Keratinocyte (primary cell): Measurements from ENCODE around the gene NAA11. TPM values are rescaled to one million over a fixed set of nuclear protein-coding genes. Genes with fewer than 3 reads are reported as not detected.

Experiments used
- DNase-seq: peaks from one replicate; pipeline ENCODE4 v3.0.0-alpha.2; 2011; ENCODE audit warnings: low read depth, missing footprints, low spot score
- FAIRE-seq: peaks from 2 replicates; lab custom pipeline; 2011; peaks lifted over from hg19 to GRCh38; lab: Jason Lieb, UNC
- H2AFZ ChIP-seq: 2 replicates; pipeline ENCODE4 v1.6.0; 2012; ENCODE audit warnings: low read length, control low read depth, inconsistent platforms; ENCODE audit not compliant: control insufficient read depth
- H3K27ac ChIP-seq: 2 replicates; pipeline ENCODE4 v1.5.1; 2011; ENCODE audit warnings: low read length; ENCODE audit not compliant: control insufficient read depth, insufficient read depth
- H3K27me3 ChIP-seq: 3 replicates; pipeline ENCODE4 v1.6.0; 2011; ENCODE audit warnings: low read length; ENCODE audit not compliant: control insufficient read depth, insufficient read depth; ENCODE audit errors: extremely low read depth
- H3K36me3 ChIP-seq, 2 experiments: 2 replicates in 1 of 2; 3 replicates in 1 of 2; pipeline ENCODE4 v1.5.1; 2011; ENCODE audit warnings: low read length in 2 of 2, mild to moderate bottlenecking in 1 of 2; ENCODE audit not compliant: control insufficient read depth in 2 of 2, insufficient read depth in 2 of 2; ENCODE audit errors: extremely low read depth in 1 of 2
- H3K4me1 ChIP-seq: 3 replicates; pipeline ENCODE4 v1.5.1; 2011; ENCODE audit warnings: low read length; ENCODE audit not compliant: control insufficient read depth, insufficient read depth; ENCODE audit errors: extremely low read depth
- H3K4me2 ChIP-seq: 3 replicates; pipeline ENCODE4 v1.6.0; 2011; ENCODE audit warnings: low read depth, low read length; ENCODE audit not compliant: control insufficient read depth, insufficient read depth; ENCODE audit errors: extremely low read depth
- H3K4me3 ChIP-seq, 3 experiments: fragments of 200-600 bp in 1 of 3; sonication (generic) in 1 of 3; 2 replicates in 2 of 3; 3 replicates in 1 of 3; pipeline ENCODE4 v1.5.1; 2011 to 2016; ENCODE audit warnings: low read length in 3 of 3, mild to moderate bottlenecking in 3 of 3, control low read depth in 2 of 3, inconsistent platforms in 1 of 3, low read depth in 1 of 3, mixed read lengths in 1 of 3, mixed run types in 1 of 3, moderate library complexity in 1 of 3; ENCODE audit not compliant: control insufficient read depth in 2 of 3, insufficient read depth in 2 of 3; ENCODE audit errors: extremely low read depth in 1 of 3
- H3K79me2 ChIP-seq: 2 replicates; pipeline ENCODE4 v1.6.0; 2012; ENCODE audit warnings: low read length; ENCODE audit not compliant: control insufficient read depth, insufficient read depth
- H3K9ac ChIP-seq: 3 replicates; pipeline ENCODE4 v1.6.0; 2011; ENCODE audit warnings: low read length; ENCODE audit not compliant: control insufficient read depth, insufficient read depth; ENCODE audit errors: extremely low read depth
- H3K9me1 ChIP-seq: 3 replicates; pipeline ENCODE4 v1.6.0; 2011; ENCODE audit warnings: low read length; ENCODE audit not compliant: control insufficient read depth, insufficient read depth; ENCODE audit errors: extremely low read depth
- H3K9me3 ChIP-seq: 2 replicates; pipeline ENCODE4 v1.5.1; 2012; ENCODE audit warnings: low read depth, low read length; ENCODE audit not compliant: control insufficient read depth
- H4K20me1 ChIP-seq: 3 replicates; pipeline ENCODE4 v1.6.0; 2011; ENCODE audit warnings: low read length; ENCODE audit not compliant: control insufficient read depth, insufficient read depth; ENCODE audit errors: extremely low read depth
- EZH2 ChIP-seq: IDR thresholded peaks from one replicate; pipeline ENCODE4 v1.6.1; 2012; ENCODE audit warnings: inconsistent platforms, mild to moderate bottlenecking, low read length, moderate library complexity
- dilution Hi-C: fragments of 300-500 bp; cut with MboI; formaldehyde crosslinking; loops from one replicate; pipeline ENCODE4 v1.7.0; 2020; ENCODE audit warnings: low sequenced_read_pairs; ENCODE audit not compliant: extremely low pct_ligation_motif_present
- polyA plus RNA-seq, 5 experiments: library from polyadenylated mRNA; depleted of rRNA in 3 of 5; stranded (reverse) in 3 of 5; stranded (forward) in 1 of 5; unstranded in 1 of 5; fragments of >200 nt; gene quantifications; 1 replicate in 1 of 5; 2 replicates in 3 of 5; 3 replicates in 1 of 5; pipeline versions ENCODE4 v1.2.1 to v1.2.3, GENCODE V29; 2011 to 2012; ENCODE audit warnings: missing spikeins in 2 of 5, low read depth in 1 of 5, low replicate concordance in 1 of 5
- TF ChIP-seq, protein P1 (sequence below), 3 experiments: IDR thresholded peaks in 1 of 3; conservative IDR thresholded peaks in 1 of 3; optimal IDR thresholded peaks in 1 of 3; 2 replicates in 2 of 3; 3 replicates in 1 of 3; pipeline versions ENCODE3 to v1.5.1; 2011; ENCODE audit warnings: low read length in 3 of 3, mild to moderate bottlenecking in 3 of 3, moderate library complexity in 2 of 3, control low read depth in 1 of 3, inconsistent platforms in 1 of 3; ENCODE audit not compliant: insufficient read depth in 2 of 3; ENCODE audit errors: extremely low read depth in 1 of 3

NAA11 gene
- polyA plus RNA-seq, 1 donor (not counting 4 experiments of a cell fraction or from before 2014, with no cell fraction given), result not detected

DNA sequence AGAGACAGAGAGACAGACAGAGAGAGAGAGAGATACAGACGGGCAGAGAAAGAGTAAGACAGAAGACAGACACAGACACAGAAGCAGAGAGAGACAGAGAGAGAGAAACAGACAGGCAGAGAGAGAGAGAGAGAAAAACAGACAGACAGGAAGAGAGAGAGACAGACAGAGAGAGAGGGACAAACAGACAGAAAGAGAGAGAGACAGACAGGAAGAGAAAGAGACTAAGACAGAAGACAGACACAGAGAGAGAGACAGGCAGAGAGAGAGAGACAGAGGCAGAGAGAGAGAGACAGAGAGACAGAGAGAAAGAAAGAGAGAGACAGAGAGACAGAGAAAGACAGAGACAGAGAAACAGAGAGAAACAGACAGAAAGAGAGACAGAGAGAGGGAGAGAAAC lies 27.2 kb upstream of the NAA11 start:
- no peaks in the 10 kb centered on the region for H3K4me1 ChIP-seq
- no peak overlapping the region for H3K27ac ChIP-seq
- no peak overlapping the region for H2AFZ ChIP-seq
- dilution Hi-C loops, result no loop called here
- TF ChIP-seq, protein P1, sequence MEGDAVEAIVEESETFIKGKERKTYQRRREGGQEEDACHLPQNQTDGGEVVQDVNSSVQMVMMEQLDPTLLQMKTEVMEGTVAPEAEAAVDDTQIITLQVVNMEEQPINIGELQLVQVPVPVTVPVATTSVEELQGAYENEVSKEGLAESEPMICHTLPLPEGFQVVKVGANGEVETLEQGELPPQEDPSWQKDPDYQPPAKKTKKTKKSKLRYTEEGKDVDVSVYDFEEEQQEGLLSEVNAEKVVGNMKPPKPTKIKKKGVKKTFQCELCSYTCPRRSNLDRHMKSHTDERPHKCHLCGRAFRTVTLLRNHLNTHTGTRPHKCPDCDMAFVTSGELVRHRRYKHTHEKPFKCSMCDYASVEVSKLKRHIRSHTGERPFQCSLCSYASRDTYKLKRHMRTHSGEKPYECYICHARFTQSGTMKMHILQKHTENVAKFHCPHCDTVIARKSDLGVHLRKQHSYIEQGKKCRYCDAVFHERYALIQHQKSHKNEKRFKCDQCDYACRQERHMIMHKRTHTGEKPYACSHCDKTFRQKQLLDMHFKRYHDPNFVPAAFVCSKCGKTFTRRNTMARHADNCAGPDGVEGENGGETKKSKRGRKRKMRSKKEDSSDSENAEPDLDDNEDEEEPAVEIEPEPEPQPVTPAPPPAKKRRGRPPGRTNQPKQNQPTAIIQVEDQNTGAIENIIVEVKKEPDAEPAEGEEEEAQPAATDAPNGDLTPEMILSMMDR (optimal IDR thresholded peaks at IDR 0.05 in 1 of 3, IDR thresholded peaks at IDR 0.05 in 1 of 3, conservative IDR thresholded peaks at IDR 0.05 in 1 of 3; ENCODE audit: extremely low read depth in 1 of 3, insufficient read depth in 2 of 3, low read length in 3 of 3), result no peak
- no peak for TF ChIP-seq EZH2
- no peaks in the 10 kb centered on the region for H3K36me3 ChIP-seq
- H3K4me2 ChIP-seq, result no peak overlapping the region
- H3K9me3 ChIP-seq, result no peaks in the 10 kb centered on the region
- no peak overlapping the region for H3K4me3 ChIP-seq
- H4K20me1 ChIP-seq, result no peaks in the 10 kb centered on the region
- no peaks in the 10 kb centered on the region for H3K27me3 ChIP-seq
- no peaks in the 10 kb centered on the region for H3K9me1 ChIP-seq
- H3K79me2 ChIP-seq, result no peaks in the 10 kb centered on the region
- H3K9ac ChIP-seq, result no peak overlapping the region
- DNase-seq (no peak), FAIRE-seq (peak; percentile 100)

DNA sequence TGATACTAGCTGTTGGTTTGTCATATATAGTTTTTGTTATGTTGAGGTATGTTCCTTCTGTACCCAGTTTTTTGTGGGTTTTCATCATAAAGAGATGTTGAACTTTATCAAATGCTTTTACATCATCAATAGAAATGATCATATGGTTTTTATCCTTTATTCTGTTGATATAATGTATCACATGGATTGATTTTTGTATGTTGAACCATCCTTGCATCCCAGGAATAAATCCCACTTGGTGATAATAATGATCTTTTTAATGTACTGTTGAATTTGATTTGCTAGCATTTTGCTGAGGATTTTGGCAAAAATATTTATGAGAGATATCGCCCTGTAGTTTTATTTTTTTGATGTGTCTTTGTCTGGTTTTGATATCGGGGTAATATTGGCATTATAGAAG lies 22.5 kb upstream of the NAA11 start:
- Histone ChIP-seq H4K20me1 (no peaks in the 10 kb centered on the region), H3K9me1 (no peaks in the 10 kb centered on the region), H3K9me3 (no peaks in the 10 kb centered on the region), H3K9ac (no peak overlapping the region), H3K27me3 (no peaks in the 10 kb centered on the region), H3K27ac (no peak overlapping the region), H2AFZ (no peak overlapping the region), H3K4me2 (no peak overlapping the region), H3K4me3 (no peak overlapping the region), H3K36me3 (no peaks in the 10 kb centered on the region), H3K4me1 (no peaks in the 10 kb centered on the region), H3K79me2 (no peaks in the 10 kb centered on the region)
- no peak for TF ChIP-seq EZH2
- TF ChIP-seq, protein P1 (optimal IDR thresholded peaks at IDR 0.05 in 1 of 3, IDR thresholded peaks at IDR 0.05 in 1 of 3, conservative IDR thresholded peaks at IDR 0.05 in 1 of 3; ENCODE audit: extremely low read depth in 1 of 3, insufficient read depth in 2 of 3, low read length in 3 of 3), result no peak
- FAIRE-seq (no peak), DNase-seq (no peak)
- dilution Hi-C loops, result no loop called here
